Liver (tissue), 9 donors: ENCODE measurements around the gene F7. TPM values are rescaled to one million over a fixed set of nuclear protein-coding genes. Genes with fewer than 3 reads are reported as not detected.
"Not testable (repeated sequence)": the region's sequence is repeated elsewhere in the genome, so short reads cannot be mapped to it uniquely, and the experiment has no call there.

ENCODE experiments used
- DNase-seq: peaks from one replicate; pipeline ENCODE4 v3.0.0-alpha.2; 2017; ENCODE audit warnings: low spot score
- H3K27ac ChIP-seq, 2 donors: one replicate each; pipeline ENCODE4 v1.7.0; 2013; ENCODE audit warnings: inconsistent platforms in 2 of 2, low read length in 2 of 2, control low read depth in 1 of 2, low read depth in 1 of 2, mild to moderate bottlenecking in 1 of 2
- H3K27me3 ChIP-seq, 4 donors: one replicate each; pipeline versions ENCODE4 v1.6.1 to v1.7.0; 2013; ENCODE audit warnings: low read length in 3 of 4, inconsistent platforms in 1 of 4, mild to moderate bottlenecking in 1 of 4, moderate library complexity in 1 of 4; ENCODE audit not compliant: control insufficient read depth in 4 of 4, insufficient read depth in 4 of 4
- H3K36me3 ChIP-seq, 4 donors: one replicate each; pipeline versions ENCODE4 v1.6.1 to v1.7.0; 2013; ENCODE audit warnings: low read length in 3 of 4, mild to moderate bottlenecking in 3 of 4, low read depth in 1 of 4, moderate library complexity in 1 of 4; ENCODE audit not compliant: control insufficient read depth in 4 of 4, insufficient read depth in 3 of 4
- H3K4me1 ChIP-seq, 4 donors: one replicate each; pipeline versions ENCODE4 v1.6.1 to v1.7.0; 2013; ENCODE audit warnings: low read length in 3 of 4, mild to moderate bottlenecking in 3 of 4, moderate library complexity in 1 of 4; ENCODE audit not compliant: control insufficient read depth in 4 of 4, insufficient read depth in 4 of 4
- H3K4me3 ChIP-seq, 3 donors: one replicate each; pipeline versions ENCODE4 v1.6.1 to v1.7.0; 2013; ENCODE audit warnings: low read length in 3 of 3, control low read depth in 1 of 3, low read depth in 1 of 3, mild to moderate bottlenecking in 1 of 3
- H3K9ac ChIP-seq, 2 donors: one replicate each; pipeline ENCODE4 v1.7.0; 2013; ENCODE audit warnings: low read length in 2 of 2, mild to moderate bottlenecking in 2 of 2, moderate library complexity in 2 of 2, control low read depth in 1 of 2, low read depth in 1 of 2
- H3K9me3 ChIP-seq, 4 donors: one replicate each; pipeline versions ENCODE4 v1.6.1 to v1.7.0; 2013; ENCODE audit warnings: low read length in 3 of 4; ENCODE audit not compliant: control insufficient read depth in 4 of 4
- CTCF ChIP-seq: fragments of 150-350 bp; IDR thresholded peaks from 2 replicates; pipeline ENCODE4 v1.5.1; 2017; ENCODE audit warnings: improper control_type of control experiment, low read depth, low read length; ENCODE audit not compliant: missing input control
- EGR1 ChIP-seq, 2 donors: IDR thresholded peaks; 2 replicates each; pipeline ENCODE4 v1.6.1; 2016 to 2018; ENCODE audit warnings: antibody characterized with exemption in 2 of 2, low read depth in 2 of 2
- FOXA1 ChIP-seq: IDR thresholded peaks from 2 replicates; pipeline ENCODE4 v1.6.1; 2016; ENCODE audit warnings: antibody characterized with exemption
- FOXA2 ChIP-seq: IDR thresholded peaks from 2 replicates; pipeline ENCODE4 v1.6.1; 2016; ENCODE audit warnings: antibody characterized with exemption
- HNF4A ChIP-seq, 2 donors: conservative IDR thresholded peaks; 2 replicates each; pipeline ENCODE4 v1.6.1; 2016; ENCODE audit warnings: antibody characterized with exemption in 2 of 2, mild to moderate bottlenecking in 2 of 2
- HNF4G ChIP-seq: IDR thresholded peaks from 2 replicates; pipeline ENCODE4 v1.6.1; 2016; ENCODE audit warnings: antibody characterized with exemption
- MAX ChIP-seq: IDR thresholded peaks from 2 replicates; pipeline ENCODE4 v1.6.1; 2016; ENCODE audit warnings: antibody characterized with exemption
- REST ChIP-seq: IDR thresholded peaks from 2 replicates; pipeline ENCODE4 v1.6.1; 2016; ENCODE audit warnings: antibody characterized with exemption, mild to moderate bottlenecking
- RXRA ChIP-seq, 2 donors: IDR thresholded peaks; 2 replicates each; pipeline ENCODE4 v1.6.1; 2017 to 2018; ENCODE audit warnings: antibody characterized with exemption in 2 of 2, mild to moderate bottlenecking in 1 of 2
- SP1 ChIP-seq: IDR thresholded peaks from 2 replicates; pipeline ENCODE4 v1.6.1; 2018; ENCODE audit warnings: antibody characterized with exemption, mild to moderate bottlenecking
- TAF1 ChIP-seq: conservative IDR thresholded peaks from 2 replicates; pipeline ENCODE4 v1.6.1; 2016; ENCODE audit warnings: antibody characterized with exemption, mild to moderate bottlenecking
- YY1 ChIP-seq: IDR thresholded peaks from 2 replicates; pipeline ENCODE4 v1.6.1; 2016; ENCODE audit warnings: antibody characterized with exemption, mild to moderate bottlenecking
- ZBTB33 ChIP-seq: IDR thresholded peaks from 2 replicates; pipeline ENCODE4 v1.6.1; 2016; ENCODE audit warnings: antibody characterized with exemption
- WGBS: extraction: QIAGEN DNeasy Blood & Tissue Kit; methylation state at CpG from one replicate; pipeline ENCODE4 v1.1.7; 2013; 5-methylcytosine and 5-hydroxymethylcytosine counted together
- polyA plus RNA-seq, 2 donors: library from polyadenylated mRNA; stranded (reverse) in 1 of 2; unstranded in 1 of 2; fragments of 200-250 nt in 1 of 2; fragments of >200 nt in 1 of 2; fragmentation: Nextera tagmentation in 1 of 2; extraction: Ambion mirVana in 1 of 2; gene quantifications; one replicate each; pipeline versions ENCODE4 v1.2.1 to v1.2.3, GENCODE V29; 2013 to 2015
- total RNA-seq, 2 donors: library from RNA; depleted of rRNA; stranded (reverse); fragments of >200 nt; gene quantifications; one replicate each; pipeline ENCODE4 v1.2.3, GENCODE V29; 2014
- donor health status: healthy.
- donor health status: healthy.
- donor health status: healthy.
- donor health status: healthy.
- donor health status: healthy.

Gene F7
- total and polyA plus RNA-seq, 4 donors = 46.6 to 92.6 (median 66.2) TPM

- Histone ChIP-seq H3K36me3 (peaks cover 0 to 4% (median 2%) of the 10 kb centered on the region in 4 donors), H3K27ac (no peak overlapping the region), H3K9me3 (no peaks in the 10 kb centered on the region), H3K27me3 (no peaks in the 10 kb centered on the region), H3K4me3 (no peak overlapping the region), H3K9ac (no peak overlapping the region), H3K4me1 (no peaks in the 10 kb centered on the region)
- 92% methylated on average over 11 of the region's 11 CpGs for WGBS
- no peak for DNase-seq
- TF ChIP-seq HNF4A (conservative IDR thresholded peaks at IDR 0.05) (no peak), RXRA (IDR thresholded peaks at IDR 0.05) (no peak), MAX (no peak), EGR1 (IDR thresholded peaks at IDR 0.05; ENCODE audit: low read depth in 2 of 2) (no peak), REST (no peak), ZBTB33 (no peak), FOXA1 (no peak), YY1 (no peak), FOXA2 (no peak), TAF1 (no peak), HNF4G (no peak), CTCF (no peak), SP1 (no peak)
Measured at GRCh38 chr13:113099142-113099541, 6.4 kb upstream of the F7 start.

GRCh38 chr13:113102302-113102701 is 3.3 kb upstream of the F7 start:
- H3K4me1 ChIP-seq = peaks cover 2 to 11% (median 8%) of the 10 kb centered on the region in 4 donors
- not testable (repeated sequence) for DNase-seq, H3K27me3 ChIP-seq, H3K9ac ChIP-seq, H3K27ac ChIP-seq, H3K4me3 ChIP-seq, H3K9me3 ChIP-seq, H3K36me3 ChIP-seq
- WGBS = 84% methylated on average over 10 of the region's 10 CpGs
